Vagina (tissue), 2 donors: ENCODE measurements around the gene PRR29. TPM values are rescaled to one million over a fixed set of nuclear protein-coding genes. Genes with fewer than 3 reads are reported as not detected.

Experiments used
- DNase-seq, 2 donors: peaks; one replicate each; pipeline ENCODE4 v3.0.0-alpha.2; 2017; ENCODE audit errors: extremely low spot score in 2 of 2
- H3K27ac ChIP-seq: fragments of 200-600 bp; sonication (generic); one replicate; pipeline ENCODE4 v1.5.1; 2019
- H3K27me3 ChIP-seq: fragments of 200-600 bp; sonication (generic); one replicate; pipeline ENCODE4 v1.5.1; 2019
- H3K36me3 ChIP-seq, 2 donors: fragments of 200-600 bp; sonication (generic); one replicate each; pipeline ENCODE4 v1.5.1; 2017 to 2019
- H3K4me1 ChIP-seq: fragments of 200-600 bp; sonication (generic); one replicate; pipeline ENCODE4 v1.5.1; 2019
- H3K4me3 ChIP-seq, 2 donors: fragments of 200-600 bp; sonication (generic); 1 replicate in 1 of 2; 2 replicates in 1 of 2; pipeline ENCODE4 v1.5.1; 2016 to 2019
- H3K9me3 ChIP-seq: fragments of 200-600 bp; sonication (generic); one replicate; pipeline ENCODE4 v1.5.1; 2019
- POLR2A ChIP-seq, 2 donors: fragments of 450-650 bp; IDR thresholded peaks; one replicate each; pipeline ENCODE4 v1.6.1; 2017; ENCODE audit warnings: antibody characterized with exemption in 2 of 2, mild to moderate bottlenecking in 2 of 2, moderate library complexity in 2 of 2
- POLR2AphosphoS5 ChIP-seq, 2 donors: sonication (generic); formaldehyde crosslinking; IDR thresholded peaks; one replicate each; pipeline ENCODE4 v1.9.0; 2017; ENCODE audit warnings: antibody characterized with exemption in 2 of 2, mild to moderate bottlenecking in 2 of 2, low read depth in 1 of 2; ENCODE audit not compliant: insufficient read depth in 1 of 2
- intact Hi-C: fragments of 100-400 bp; cut with DNase I; formaldehyde crosslinking; loops from one replicate; pipeline ENCODE4 v1.15.1; 2023
- total RNA-seq: library from RNA; depleted of rRNA; stranded (reverse); fragments of >200 nt; gene quantifications from one replicate; pipeline ENCODE4 v1.2.3, GENCODE V29; 2016
- TF ChIP-seq, protein P1 (sequence below), 3 experiments: fragments of 450-650 bp in 2 of 3; fragments of 200-600 bp in 1 of 3; sonication (generic) in 1 of 3; IDR thresholded peaks; one replicate each; pipeline ENCODE4 v1.5.1; 2017 to 2019; ENCODE audit warnings: antibody characterized with exemption in 3 of 3, mild to moderate bottlenecking in 2 of 3, moderate library complexity in 2 of 3

PRR29 gene
- total RNA-seq, 1 donor from 2014 or later: not detected

DNA sequence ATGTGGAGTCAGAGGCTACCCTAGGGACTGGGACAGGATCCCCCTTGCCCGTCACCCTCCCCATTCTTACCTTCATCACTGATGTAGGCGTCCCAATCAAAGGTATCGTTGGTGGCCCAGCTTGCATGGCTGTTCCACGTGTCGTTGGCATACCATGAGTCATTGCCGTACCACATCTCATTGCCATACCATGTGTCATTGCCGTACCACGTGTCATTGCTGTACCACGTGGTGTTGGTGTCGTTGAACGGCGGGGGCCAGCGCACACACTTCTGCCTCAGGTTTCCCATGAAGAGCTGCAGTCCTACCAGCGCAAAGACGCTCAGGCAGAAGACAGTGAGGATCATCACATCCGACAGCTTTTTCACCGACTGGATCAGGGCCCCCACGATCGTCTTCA, 30.2 kb upstream of the PRR29 start:
- Histone ChIP-seq H3K27me3 (no peaks in the 10 kb centered on the region), H3K4me1 (no peaks in the 10 kb centered on the region), H3K27ac (no peak overlapping the region), H3K9me3 (no peaks in the 10 kb centered on the region), H3K36me3 (no peaks in the 10 kb centered on the region), H3K4me3 (no peak overlapping the region)
- no peak for DNase-seq
- intact Hi-C loops: no loop called here
- no peak for TF ChIP-seq POLR2A (IDR thresholded peaks at IDR 0.05)
- TF ChIP-seq POLR2AphosphoS5 (IDR thresholded peaks at IDR 0.05; ENCODE audit: insufficient read depth in 1 of 2, low read depth in 1 of 2): no peak
- TF ChIP-seq, protein P1, sequence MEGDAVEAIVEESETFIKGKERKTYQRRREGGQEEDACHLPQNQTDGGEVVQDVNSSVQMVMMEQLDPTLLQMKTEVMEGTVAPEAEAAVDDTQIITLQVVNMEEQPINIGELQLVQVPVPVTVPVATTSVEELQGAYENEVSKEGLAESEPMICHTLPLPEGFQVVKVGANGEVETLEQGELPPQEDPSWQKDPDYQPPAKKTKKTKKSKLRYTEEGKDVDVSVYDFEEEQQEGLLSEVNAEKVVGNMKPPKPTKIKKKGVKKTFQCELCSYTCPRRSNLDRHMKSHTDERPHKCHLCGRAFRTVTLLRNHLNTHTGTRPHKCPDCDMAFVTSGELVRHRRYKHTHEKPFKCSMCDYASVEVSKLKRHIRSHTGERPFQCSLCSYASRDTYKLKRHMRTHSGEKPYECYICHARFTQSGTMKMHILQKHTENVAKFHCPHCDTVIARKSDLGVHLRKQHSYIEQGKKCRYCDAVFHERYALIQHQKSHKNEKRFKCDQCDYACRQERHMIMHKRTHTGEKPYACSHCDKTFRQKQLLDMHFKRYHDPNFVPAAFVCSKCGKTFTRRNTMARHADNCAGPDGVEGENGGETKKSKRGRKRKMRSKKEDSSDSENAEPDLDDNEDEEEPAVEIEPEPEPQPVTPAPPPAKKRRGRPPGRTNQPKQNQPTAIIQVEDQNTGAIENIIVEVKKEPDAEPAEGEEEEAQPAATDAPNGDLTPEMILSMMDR (IDR thresholded peaks at IDR 0.05): no peak

DNA sequence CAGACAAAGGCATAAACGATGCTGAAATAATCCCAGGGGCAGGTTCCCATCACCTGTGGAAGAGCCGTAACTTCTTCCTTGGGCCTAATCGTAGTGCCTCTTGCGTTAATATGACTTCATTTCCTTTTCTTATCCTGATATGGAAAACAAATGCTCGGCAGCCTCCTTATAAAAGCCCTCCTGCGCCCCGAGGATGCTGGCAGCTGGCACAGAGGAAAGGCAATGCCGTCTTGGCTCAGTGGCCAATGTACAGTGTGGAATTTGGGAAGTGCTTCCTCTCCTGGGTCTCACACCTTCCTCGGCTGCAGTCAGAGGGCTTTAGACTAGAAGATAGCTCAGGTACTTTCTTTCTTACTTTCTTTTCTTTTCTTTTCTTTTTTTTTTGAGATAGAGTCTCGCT, 28.9 kb upstream of the PRR29 start:
- no peak for TF ChIP-seq POLR2A (IDR thresholded peaks at IDR 0.05)
- no peak for TF ChIP-seq POLR2AphosphoS5 (IDR thresholded peaks at IDR 0.05; ENCODE audit: insufficient read depth in 1 of 2, low read depth in 1 of 2)
- TF ChIP-seq, protein P1 (IDR thresholded peaks at IDR 0.05): no peak
- H3K4me3 ChIP-seq: no peak overlapping the region
- H3K36me3 ChIP-seq: no peaks in the 10 kb centered on the region
- H3K27ac ChIP-seq: no peak overlapping the region
- intact Hi-C loops: no loop called here
- no peaks in the 10 kb centered on the region for H3K27me3 ChIP-seq
- H3K4me1 ChIP-seq: no peaks in the 10 kb centered on the region
- DNase-seq: no peak
- no peaks in the 10 kb centered on the region for H3K9me3 ChIP-seq

DNA sequence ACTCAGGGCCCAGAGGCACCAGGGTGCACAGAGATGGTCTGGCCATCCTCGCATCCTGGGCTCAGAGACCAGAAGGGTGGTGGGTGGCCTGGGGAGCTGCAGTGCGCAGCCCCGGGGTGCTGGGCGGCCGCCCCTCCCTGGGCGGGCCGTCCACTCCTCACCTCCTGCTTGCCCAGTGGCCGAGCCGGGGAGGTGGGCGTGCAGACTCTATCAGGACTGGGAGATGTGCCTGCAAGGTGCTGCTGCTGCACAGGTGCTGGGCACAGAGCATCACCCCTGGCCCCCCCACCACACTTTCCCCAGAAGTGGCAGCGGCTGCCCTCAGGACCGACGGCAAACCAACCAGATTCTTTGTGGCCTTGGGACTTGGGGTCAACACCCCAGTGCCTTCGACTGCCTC, 25.4 kb upstream of the PRR29 start, which contains the start of gene SCN4A:
Gene SCN4A (minus strand): TSS at position 123 of the 400 bp plus-strand sequence. CDS start 77 bp downstream, at position 46.
- Histone ChIP-seq H3K4me3 (no peak within 1 kb of the TSS), H3K4me1 (no peaks in the 10 kb centered on the region), H3K27ac (no peak within 1 kb of the TSS), H3K36me3 (no peaks in the 10 kb centered on the region), H3K27me3 (no peaks in the 10 kb centered on the region), H3K9me3 (no peaks in the 10 kb centered on the region)
- TF ChIP-seq POLR2AphosphoS5 (IDR thresholded peaks at IDR 0.05; ENCODE audit: insufficient read depth in 1 of 2, low read depth in 1 of 2): no peak
- TF ChIP-seq, protein P1 (IDR thresholded peaks at IDR 0.05): no peak
- TF ChIP-seq POLR2A (IDR thresholded peaks at IDR 0.05): no peak
- no peak for DNase-seq
- intact Hi-C loops: no loop called here

DNA sequence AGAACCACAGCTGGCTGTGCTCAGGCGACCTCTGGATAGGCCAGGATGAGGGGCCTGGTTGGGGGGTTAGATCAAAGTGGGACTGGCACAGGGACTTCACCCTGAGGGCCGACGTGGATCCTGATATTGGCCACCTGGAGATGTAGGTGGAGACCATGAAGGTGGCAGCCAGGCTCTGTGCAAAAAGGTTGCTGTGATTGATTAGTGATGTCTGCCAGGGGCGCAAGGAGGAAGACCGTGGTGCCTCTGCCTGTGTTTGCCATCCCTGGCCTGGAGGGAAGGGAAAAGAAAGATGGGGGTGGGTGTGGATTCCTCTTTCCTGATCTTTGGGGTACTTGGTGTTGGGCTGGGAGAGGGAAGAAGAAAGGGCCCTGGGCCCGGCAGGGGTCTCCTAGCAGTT, 24.9 kb upstream of the PRR29 start:
- no peaks in the 10 kb centered on the region for H3K27me3 ChIP-seq
- no peaks in the 10 kb centered on the region for H3K9me3 ChIP-seq
- intact Hi-C loops: no loop called here
- DNase-seq: no peak
- no peak overlapping the region for H3K27ac ChIP-seq
- no peaks in the 10 kb centered on the region for H3K36me3 ChIP-seq
- no peaks in the 10 kb centered on the region for H3K4me1 ChIP-seq
- no peak overlapping the region for H3K4me3 ChIP-seq
- TF ChIP-seq POLR2A (IDR thresholded peaks at IDR 0.05): no peak
- TF ChIP-seq, protein P1 (IDR thresholded peaks at IDR 0.05): no peak
- no peak for TF ChIP-seq POLR2AphosphoS5 (IDR thresholded peaks at IDR 0.05; ENCODE audit: insufficient read depth in 1 of 2, low read depth in 1 of 2)

DNA sequence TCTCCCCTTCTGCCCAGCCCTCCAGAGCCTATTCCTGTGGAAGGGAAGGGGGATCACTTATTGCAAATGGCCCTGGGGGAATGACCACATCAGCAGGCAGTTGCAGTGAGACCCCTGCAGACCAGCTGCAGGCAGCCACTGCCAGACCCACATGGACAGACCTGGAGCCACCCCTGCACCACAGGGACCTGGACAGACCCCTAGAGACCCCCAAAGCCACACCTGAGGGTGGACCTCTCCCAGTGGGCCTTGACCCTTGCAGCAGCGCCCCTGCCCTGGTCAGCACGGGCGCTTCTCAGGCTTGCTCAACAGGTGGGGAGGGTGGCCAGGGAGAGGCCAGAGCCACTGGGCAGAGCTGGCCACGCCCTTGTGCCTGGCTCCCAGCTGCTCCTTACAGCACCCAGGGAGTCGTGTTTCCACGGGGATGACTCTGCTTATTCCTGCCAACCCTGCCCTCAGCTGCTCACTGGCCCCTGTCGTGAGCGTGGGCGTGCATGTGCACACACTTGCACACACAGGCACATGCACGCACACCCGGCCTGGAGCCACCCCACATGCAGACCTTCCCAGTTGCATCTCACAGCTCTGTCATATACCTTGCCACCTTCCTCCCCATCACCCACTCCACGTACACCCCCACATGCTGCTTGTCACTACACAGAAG, 24.1 kb upstream of the PRR29 start:
- Histone ChIP-seq H3K27ac (no peak overlapping the region), H3K4me3 (no peak overlapping the region), H3K4me1 (no peaks in the 10 kb centered on the region), H3K9me3 (no peaks in the 10 kb centered on the region), H3K36me3 (no peaks in the 10 kb centered on the region), H3K27me3 (no peaks in the 10 kb centered on the region)
- intact Hi-C loops: no loop called here
- TF ChIP-seq POLR2AphosphoS5 (IDR thresholded peaks at IDR 0.05; ENCODE audit: insufficient read depth in 1 of 2, low read depth in 1 of 2) (no peak), POLR2A (IDR thresholded peaks at IDR 0.05) (no peak)
- TF ChIP-seq, protein P1 (IDR thresholded peaks at IDR 0.05): no peak
- no peak for DNase-seq
